HG03108 (cell line): ENCODE measurements around the gene ITFG1.

ENCODE experiments used
- ATAC-seq: cut with Tn5 transposase; IDR thresholded peaks from one replicate; pipeline ENCODE4 v1.9.1; 2021; ENCODE audit warnings: moderate library complexity; ENCODE audit not compliant: unreplicated experiment

The ITFG1 gene

GRCh38 chr16:47129755-47130435 is 331.0 kb downstream of the ITFG1 start:
- no peak for ATAC-seq

GRCh38 chr16:47127541-47127940 is 333.3 kb downstream of the ITFG1 start:
- ATAC-seq: no peak

GRCh38 chr16:47125757-47126156 is 335.1 kb downstream of the ITFG1 start:
- ATAC-seq: no peak

- ATAC-seq: no peak
Measured at GRCh38 chr16:47113130-47113529, 347.7 kb downstream of the ITFG1 start.

GRCh38 chr16:47110939-47111338 is 349.9 kb downstream of the ITFG1 start:
- ATAC-seq: no peak

GRCh38 chr16:47109361-47109760 is 351.5 kb downstream of the ITFG1 start:
- no peak for ATAC-seq
